B cell (primary cell): ENCODE measurements around the gene FKBP7.

Experiments used
- EZH2 ChIP-seq: IDR thresholded peaks from 2 replicates; pipeline ENCODE4 v1.6.1; 2012; ENCODE audit warnings: borderline replicate concordance, low read depth, mild to moderate bottlenecking, moderate library complexity, low read length; ENCODE audit not compliant: insufficient read depth, poor library complexity, severe bottlenecking
- TF ChIP-seq, protein P1 (sequence below): fragments of 200-600 bp; IDR thresholded peaks from one replicate; pipeline ENCODE4 v1.8.0; 2022; ENCODE audit warnings: antibody characterized with exemption, mild to moderate bottlenecking

DNA sequence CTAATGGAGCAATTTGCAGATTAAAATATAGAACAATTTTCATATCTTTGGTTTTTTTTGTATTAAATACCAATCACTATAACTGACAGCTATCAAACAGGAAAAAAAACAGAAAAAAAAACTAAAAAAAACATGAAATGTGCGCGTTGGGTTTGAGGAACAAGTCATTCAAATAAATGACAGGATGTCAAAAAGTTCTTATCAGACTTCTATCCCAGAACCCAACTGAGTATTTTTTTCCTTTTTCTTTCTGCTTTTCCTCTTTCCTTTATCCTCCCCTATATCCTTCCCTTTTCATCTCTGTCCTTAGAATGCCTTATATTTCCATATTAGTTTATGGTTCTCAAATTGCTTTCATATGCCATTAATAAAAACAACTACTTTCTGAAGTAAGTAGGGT, 41.7 kb downstream of the FKBP7 start:
- TF ChIP-seq EZH2: no peak
- TF ChIP-seq, protein P1, sequence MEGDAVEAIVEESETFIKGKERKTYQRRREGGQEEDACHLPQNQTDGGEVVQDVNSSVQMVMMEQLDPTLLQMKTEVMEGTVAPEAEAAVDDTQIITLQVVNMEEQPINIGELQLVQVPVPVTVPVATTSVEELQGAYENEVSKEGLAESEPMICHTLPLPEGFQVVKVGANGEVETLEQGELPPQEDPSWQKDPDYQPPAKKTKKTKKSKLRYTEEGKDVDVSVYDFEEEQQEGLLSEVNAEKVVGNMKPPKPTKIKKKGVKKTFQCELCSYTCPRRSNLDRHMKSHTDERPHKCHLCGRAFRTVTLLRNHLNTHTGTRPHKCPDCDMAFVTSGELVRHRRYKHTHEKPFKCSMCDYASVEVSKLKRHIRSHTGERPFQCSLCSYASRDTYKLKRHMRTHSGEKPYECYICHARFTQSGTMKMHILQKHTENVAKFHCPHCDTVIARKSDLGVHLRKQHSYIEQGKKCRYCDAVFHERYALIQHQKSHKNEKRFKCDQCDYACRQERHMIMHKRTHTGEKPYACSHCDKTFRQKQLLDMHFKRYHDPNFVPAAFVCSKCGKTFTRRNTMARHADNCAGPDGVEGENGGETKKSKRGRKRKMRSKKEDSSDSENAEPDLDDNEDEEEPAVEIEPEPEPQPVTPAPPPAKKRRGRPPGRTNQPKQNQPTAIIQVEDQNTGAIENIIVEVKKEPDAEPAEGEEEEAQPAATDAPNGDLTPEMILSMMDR: no peak
